B cell (primary cell): Measurements from ENCODE around the gene G6PD. TPM values are rescaled to one million over a fixed set of nuclear protein-coding genes. Genes with fewer than 3 reads are reported as not detected.

Source experiments
- ATAC-seq: fragments of 200-7000 bp; cut with Tn5 transposase; one replicate; pipeline ENCODE4 v1.10.0; 2021; ENCODE audit warnings: low read depth, mild to moderate bottlenecking, moderate number of reproducible peaks, moderate library complexity
- CTCF ChIA-PET: fragments of 350-600 bp; sonication (Branson Sonifier 250); formaldehyde crosslinking; loops from one replicate; lab custom pipeline; 2021; ENCODE audit warnings: antibody characterized with exemption, inconsistent platforms; lab: Charles Lee
- POLR2A ChIA-PET: fragments of 350-600 bp; sonication (Branson Sonifier 250); formaldehyde crosslinking; loops from one replicate; lab custom pipeline; 2021; ENCODE audit warnings: antibody characterized with exemption; lab: Charles Lee
- DNase-seq: peaks from one replicate; pipeline ENCODE4 v3.0.0; 2013
- H2AFZ ChIP-seq: 2 replicates; pipeline ENCODE4 v1.6.1; 2012; ENCODE audit warnings: mild to moderate bottlenecking, low read depth, low read length; ENCODE audit not compliant: insufficient read depth, poor library complexity, severe bottlenecking
- H3K27ac ChIP-seq, 2 donors: 1 replicate in 1 of 2; 2 replicates in 1 of 2; pipeline ENCODE4 v1.5.1; 2012 to 2013; ENCODE audit warnings: low read length in 2 of 2, mild to moderate bottlenecking in 2 of 2, moderate library complexity in 1 of 2
- H3K27me3 ChIP-seq, 4 experiments: fragments of 200-600 bp in 1 of 4; sonication (generic) in 1 of 4; replicated peaks in 1 of 4; 1 replicate in 2 of 4; 2 replicates in 2 of 4; pipeline versions ENCODE4 v1.6.1 to v1.7.0; 2013 to 2016; ENCODE audit warnings: low read length in 3 of 4, mild to moderate bottlenecking in 2 of 4, mixed read lengths in 1 of 4, moderate library complexity in 1 of 4; ENCODE audit not compliant: insufficient read depth in 4 of 4, control insufficient read depth in 3 of 4; ENCODE audit errors: control extremely low read depth in 1 of 4
- H3K36me3 ChIP-seq, 2 experiments: replicated peaks in 1 of 2; 1 replicate in 1 of 2; 2 replicates in 1 of 2; pipeline versions ENCODE4 v1.6.1 to v1.7.1; 2013; ENCODE audit warnings: low read length in 1 of 2; ENCODE audit not compliant: insufficient read depth in 2 of 2, control insufficient read depth in 1 of 2; ENCODE audit errors: control extremely low read depth in 1 of 2, extremely low read depth in 1 of 2
- H3K4me1 ChIP-seq, 2 donors: fragments of 200-600 bp in 1 of 2; sonication (generic) in 1 of 2; 1 replicate in 1 of 2; 2 replicates in 1 of 2; pipeline versions ENCODE4 v1.5.1 to v1.6.1; 2013 to 2017; ENCODE audit warnings: low read length in 2 of 2; ENCODE audit not compliant: control insufficient read depth in 2 of 2, insufficient read depth in 2 of 2
- H3K4me2 ChIP-seq: replicated peaks from 2 replicates; pipeline ENCODE3; 2012; ENCODE audit warnings: mild to moderate bottlenecking, low read depth, low read length; ENCODE audit not compliant: poor library complexity, severe bottlenecking
- H3K4me3 ChIP-seq, 5 experiments: fragments of 200-600 bp in 1 of 5; sonication (generic) in 1 of 5; 1 replicate in 3 of 5; 2 replicates in 2 of 5; pipeline versions ENCODE4 v1.5.1 to v1.7.0; 2011 to 2016; ENCODE audit warnings: low read length in 4 of 5, mild to moderate bottlenecking in 4 of 5, low read depth in 2 of 5, control low read depth in 1 of 5, moderate library complexity in 1 of 5; ENCODE audit not compliant: insufficient read depth in 1 of 5; ENCODE audit errors: control extremely low read depth in 1 of 5, extremely low read depth in 1 of 5
- H3K79me2 ChIP-seq: fragments of 200-600 bp; sonication (generic); one replicate; pipeline ENCODE4 v1.6.0; 2016; ENCODE audit warnings: low read length; ENCODE audit not compliant: control insufficient read depth, insufficient read depth
- H3K9ac ChIP-seq: fragments of 200-600 bp; sonication (generic); 2 replicates; pipeline ENCODE4 v1.6.1; 2017; ENCODE audit warnings: mild to moderate bottlenecking, low read length, moderate library complexity
- H3K9me3 ChIP-seq, 3 donors: one replicate each; pipeline versions ENCODE4 v1.6.1 to v1.7.1; 2013; ENCODE audit warnings: low read length in 2 of 3; ENCODE audit not compliant: control insufficient read depth in 2 of 3, insufficient read depth in 1 of 3; ENCODE audit errors: control extremely low read depth in 1 of 3
- H4K20me1 ChIP-seq: 2 replicates; pipeline ENCODE4 v1.6.0; 2012; ENCODE audit warnings: mild to moderate bottlenecking, low read length; ENCODE audit not compliant: insufficient read depth, control insufficient read depth, poor library complexity, severe bottlenecking
- H3K27ac Mint-ChIP-seq: one replicate; pipeline ENCODE4 v1.8.0; 2021; ENCODE audit warnings: mixed read lengths
- H3K27me3 Mint-ChIP-seq: one replicate; pipeline ENCODE4 v1.8.0; 2021; ENCODE audit warnings: mixed read lengths
- H3K4me1 Mint-ChIP-seq: one replicate; pipeline ENCODE4 v1.8.0; 2021; ENCODE audit warnings: mixed read lengths
- H3K4me3 Mint-ChIP-seq: one replicate; pipeline ENCODE4 v1.8.0; 2021; ENCODE audit warnings: mixed read lengths
- H3K9me3 Mint-ChIP-seq: one replicate; pipeline ENCODE4 v1.8.0; 2022; ENCODE audit warnings: mixed read lengths; ENCODE audit not compliant: insufficient read depth
- CTCF ChIP-seq: fragments of 200-600 bp; IDR thresholded peaks from one replicate; pipeline ENCODE4 v1.8.0; 2022; ENCODE audit warnings: antibody characterized with exemption, mild to moderate bottlenecking
- EZH2 ChIP-seq: IDR thresholded peaks from 2 replicates; pipeline ENCODE4 v1.6.1; 2012; ENCODE audit warnings: borderline replicate concordance, low read depth, mild to moderate bottlenecking, moderate library complexity, low read length; ENCODE audit not compliant: insufficient read depth, poor library complexity, severe bottlenecking
- WGBS: methylation state at CpG from one replicate; pipeline ENCODE4 v1.1.5; 2013; ENCODE audit warnings: missing lambda C conversion rate; ENCODE audit not compliant: insufficient coverage; 5-methylcytosine and 5-hydroxymethylcytosine counted together
- intact Hi-C: fragments of 100-400 bp; cut with micrococcal nuclease; formaldehyde crosslinking; loops from one replicate; pipeline ENCODE4 v1.10.0; 2022
- polyA plus RNA-seq: library from polyadenylated mRNA; depleted of rRNA; stranded (reverse); fragments of >200 nt; gene quantifications from 2 replicates; pipeline ENCODE4 v1.2.3, GENCODE V29; 2012
- total RNA-seq, 2 donors: library from RNA; stranded (reverse); fragments of 120-200 nt in 1 of 2; gene quantifications; 1 replicate in 1 of 2; 2 replicates in 1 of 2; pipeline versions ENCODE4 v1.2.3 to v1.2.4, GENCODE V29; 2013 to 2022

G6PD gene
- total and polyA plus RNA-seq, 2 donors (not counting 1 experiment from before 2014, with no cell fraction given), result 61.2 to 64.4 TPM

- no peaks in the 10 kb centered on the region for H3K9me3 Mint-ChIP-seq
- intact Hi-C loops, result no loop called here
- POLR2A ChIA-PET, result no interaction called here
- H3K27me3 Mint-ChIP-seq, result no peaks in the 10 kb centered on the region
- Histone ChIP-seq H3K36me3 (peaks cover 0 to 19% of the 10 kb centered on the region in 2 experiments), H4K20me1 (peaks cover 37% of the 10 kb centered on the region), H3K4me2 (no peak overlapping the region), H3K79me2 (peaks cover 65% of the 10 kb centered on the region), H3K27ac (no peak overlapping the region), H3K9me3 (no peaks in the 10 kb centered on the region), H3K27me3 (no peaks in the 10 kb centered on the region), H2AFZ (no peak overlapping the region), H3K9ac (no peak overlapping the region), H3K4me1 (peaks cover 3 to 20% of the 10 kb centered on the region in 2 donors), H3K4me3 (no peak overlapping the region)
- CTCF ChIA-PET, result no interaction called here
- H3K4me1 Mint-ChIP-seq, result peaks cover 33% of the 10 kb centered on the region
- TF ChIP-seq CTCF, result no peak
- TF ChIP-seq EZH2, result no peak
- H3K27ac Mint-ChIP-seq, result no peak overlapping the region
- no CpG with 5 or more reads among the region's 1 CpG for WGBS
- ATAC-seq (no peak), DNase-seq (no peak)
- H3K4me3 Mint-ChIP-seq, result peak overlapping the region; percentile 17
These were observed 3.1 kb upstream of the G6PD start for GRCh38 chrX:154549766-154550165.

- intact Hi-C loops, result no loop called here
- Histone ChIP-seq H4K20me1 (peaks cover 20% of the 10 kb centered on the region), H3K27ac (peak overlapping the region; percentile 83 to 85), H3K27me3 (no peaks in the 10 kb centered on the region), H2AFZ (peak overlapping the region; percentile 60), H3K9ac (peak overlapping the region; percentile 82), H3K4me2 (peak overlapping the region; percentile 72), H3K36me3 (peaks cover 0 to 7% of the 10 kb centered on the region in 2 experiments), H3K4me3 (peak overlapping the region; percentile 68 to 91 (median 70)), H3K4me1 (peaks cover 10 to 37% of the 10 kb centered on the region in 2 donors), H3K9me3 (no peaks in the 10 kb centered on the region), H3K79me2 (peaks cover 49% of the 10 kb centered on the region)
- 0% methylated on average over 9 of the region's 9 CpGs for WGBS
- no peak for TF ChIP-seq EZH2
- ATAC-seq (no peak), DNase-seq (no peak)
- Mint-ChIP-seq H3K4me3 (peak overlapping the region; percentile 94), H3K4me1 (peaks cover 35% of the 10 kb centered on the region), H3K9me3 (no peaks in the 10 kb centered on the region), H3K27ac (peak overlapping the region; percentile 88), H3K27me3 (no peaks in the 10 kb centered on the region)
- ChIA-PET POLR2A (interaction anchor here (1.2 to 1.3 kb wide), 2 partner anchors 139 to 150 kb away, joined by 3 to 4 read pairs; partner anchors contain the start of genes DNASE1L1 and RPL10), CTCF (no interaction called here)
These were observed 1.3 kb upstream of the G6PD start for GRCh38 chrX:154548028-154548316.
